Astrocyte of the cerebellum (primary cell): ENCODE data around the gene RPS6KC1.
A peak's percentile ranks its signal among the peaks of the same experiment; 100 is the strongest.
"Not testable (repeated sequence)": the region's sequence is repeated elsewhere in the genome, so short reads cannot be mapped to it uniquely, and the experiment has no call there.

Source experiments
- DNase-seq: peaks from one replicate; pipeline ENCODE4 v3.0.0-alpha.2; 2011; ENCODE audit warnings: low read depth
- H3K4me3 ChIP-seq: 2 replicates; pipeline ENCODE4 v1.5.1; 2011; ENCODE audit warnings: mild to moderate bottlenecking, low read depth, low read length, moderate library complexity
- CTCF ChIP-seq: IDR thresholded peaks from 2 replicates; pipeline ENCODE4 v1.5.1; 2012; ENCODE audit warnings: low read length, low read depth, moderate library complexity, mild to moderate bottlenecking; ENCODE audit errors: missing control alignments
- in situ Hi-C: cut with HindIII; loops from 2 replicates; pipeline ENCODE4 v1.10.0; 2017; ENCODE audit warnings: low sequenced_read_pairs

RPS6KC1 gene

GRCh38 chr1:213019450-213019849 is 31.6 kb upstream of the RPS6KC1 start:
- no peak overlapping the region for H3K4me3 ChIP-seq
- in situ Hi-C loops: no loop called here
- no peak for TF ChIP-seq CTCF
- no peak for DNase-seq

- no peak for TF ChIP-seq CTCF
- in situ Hi-C loops: no loop called here
- no peak overlapping the region for H3K4me3 ChIP-seq
- no peak for DNase-seq
Observed at GRCh38 chr1:213020016-213020415, 31.0 kb upstream of the RPS6KC1 start.

GRCh38 chr1:213027024-213027423 is 24.0 kb upstream of the RPS6KC1 start:
- H3K4me3 ChIP-seq, in situ Hi-C loops, DNase-seq: not testable (repeated sequence)

GRCh38 chr1:213032651-213033050 is 18.4 kb upstream of the RPS6KC1 start:
- TF ChIP-seq CTCF: no peak
- in situ Hi-C loops: no loop called here
- no peak overlapping the region for H3K4me3 ChIP-seq
- DNase-seq: no peak

- DNase-seq: no peak
- no peak for TF ChIP-seq CTCF
- in situ Hi-C loops: no loop called here
- H3K4me3 ChIP-seq: no peak overlapping the region
Observed at GRCh38 chr1:213034713-213035112, 16.3 kb upstream of the RPS6KC1 start.

- in situ Hi-C loops: no loop called here
- DNase-seq: no peak
- no peak overlapping the region for H3K4me3 ChIP-seq
- no peak for TF ChIP-seq CTCF
Observed at GRCh38 chr1:213035573-213035972, 15.5 kb upstream of the RPS6KC1 start.

- DNase-seq: peak; percentile 47
- no peak overlapping the region for H3K4me3 ChIP-seq
- TF ChIP-seq CTCF: no peak
- in situ Hi-C loops: no loop called here
Observed at GRCh38 chr1:213041443-213041842, 9.6 kb upstream of the RPS6KC1 start.

- H3K4me3 ChIP-seq, in situ Hi-C loops, DNase-seq: not testable (repeated sequence)
Observed at GRCh38 chr1:213045321-213046226, 5.5 kb upstream of the RPS6KC1 start.
